HUDEP-2 (cell line): ENCODE data around the gene TMPRSS13.
"Not testable (repeated sequence)": the region's sequence is repeated elsewhere in the genome, so short reads cannot be mapped to it uniquely, and the experiment has no call there.

Experiments
- DNase-seq, 76 experiments: peaks; one replicate each; lab custom pipeline; 2025; ENCODE audit not compliant: unreplicated experiment in 76 of 76; lab: John Stamatoyannopoulos, UW

TMPRSS13 gene

DNA sequence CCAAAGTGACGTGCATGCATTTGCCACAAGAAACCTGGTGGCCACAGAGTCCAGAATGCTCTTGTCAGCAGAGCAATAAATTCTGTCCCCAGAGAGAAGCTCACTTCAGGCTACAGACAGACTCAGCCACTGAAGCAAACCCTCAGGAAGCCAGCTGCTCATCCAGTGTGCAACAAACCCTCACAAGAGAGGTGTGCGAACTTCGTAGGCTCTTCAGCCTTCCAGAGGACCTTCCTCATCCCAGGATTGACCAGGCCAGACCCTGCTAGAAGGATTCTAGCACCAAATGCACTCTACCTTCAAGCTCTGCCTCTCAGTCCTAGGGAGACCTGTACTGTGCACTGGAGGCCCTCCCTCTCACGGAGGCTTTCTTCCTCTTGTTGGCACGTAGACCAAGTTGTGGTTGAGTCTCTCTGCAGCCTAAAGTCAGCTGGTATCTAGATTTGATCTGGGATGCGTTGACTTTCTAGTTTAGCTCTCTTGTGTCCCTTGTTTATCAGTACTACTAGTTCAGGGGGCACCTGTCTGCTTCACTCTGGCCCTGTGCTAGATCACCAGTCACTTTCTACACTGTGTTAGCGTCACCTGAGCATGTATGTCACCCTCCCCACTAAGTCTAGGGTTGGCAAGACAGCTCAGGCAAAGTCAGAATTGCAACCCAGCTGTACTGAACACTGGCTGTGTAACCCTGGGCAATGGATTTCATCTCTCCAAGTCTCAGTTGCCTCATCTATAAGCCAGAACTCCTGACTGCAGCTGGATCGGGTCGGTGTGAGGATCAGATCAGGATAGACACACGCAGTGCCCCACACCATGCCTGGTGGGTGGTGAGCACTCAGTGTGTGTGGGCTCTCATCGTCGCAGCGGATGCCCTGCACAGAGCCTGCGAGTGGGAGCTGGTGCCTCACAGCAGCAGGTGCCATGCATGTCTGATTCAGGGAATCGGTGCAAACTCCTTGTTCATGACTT, 22.1 kb upstream of the TMPRSS13 start:
- no peak for DNase-seq

DNA sequence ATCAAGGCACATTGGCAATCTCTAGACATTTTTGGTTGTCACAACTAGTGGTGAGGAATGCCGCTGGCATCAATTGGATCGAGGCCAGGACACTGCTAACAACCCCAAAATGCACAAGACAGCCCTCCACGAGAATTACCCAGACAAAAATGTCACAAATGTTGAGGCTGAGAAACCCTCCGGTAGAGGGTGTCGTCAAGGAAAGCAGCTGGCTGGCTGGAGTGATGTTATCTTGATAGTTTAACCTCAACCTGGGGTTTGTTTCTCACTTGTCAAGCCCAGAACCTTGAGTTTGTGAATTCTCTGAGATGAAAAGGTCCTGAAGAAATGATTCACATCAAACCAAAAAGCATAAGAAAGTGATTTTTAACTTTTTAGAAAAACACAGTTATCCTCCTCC, 21.1 kb upstream of the TMPRSS13 start:
- DNase-seq = peak in 1 of 76 experiments; percentile 8

DNA sequence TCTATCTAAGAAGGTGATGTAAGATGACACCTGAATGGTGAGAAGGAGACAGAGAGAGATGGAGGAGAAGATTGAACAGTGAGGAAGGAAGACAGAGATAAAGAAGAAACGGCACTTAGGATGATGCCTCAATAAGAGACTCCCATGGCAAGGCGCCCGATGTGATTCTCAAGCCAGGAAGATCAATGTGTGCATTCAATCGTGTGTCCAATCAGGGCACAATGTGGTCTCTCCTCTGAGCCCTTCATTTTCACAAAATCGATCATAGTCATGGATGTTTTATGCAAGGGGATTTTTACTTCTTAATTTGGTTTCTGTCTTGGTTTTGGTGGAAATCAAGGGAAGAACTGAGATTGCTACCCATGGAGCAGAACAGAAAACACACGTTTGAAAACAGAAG, 19.9 kb upstream of the TMPRSS13 start:
- DNase-seq = no peak

DNA sequence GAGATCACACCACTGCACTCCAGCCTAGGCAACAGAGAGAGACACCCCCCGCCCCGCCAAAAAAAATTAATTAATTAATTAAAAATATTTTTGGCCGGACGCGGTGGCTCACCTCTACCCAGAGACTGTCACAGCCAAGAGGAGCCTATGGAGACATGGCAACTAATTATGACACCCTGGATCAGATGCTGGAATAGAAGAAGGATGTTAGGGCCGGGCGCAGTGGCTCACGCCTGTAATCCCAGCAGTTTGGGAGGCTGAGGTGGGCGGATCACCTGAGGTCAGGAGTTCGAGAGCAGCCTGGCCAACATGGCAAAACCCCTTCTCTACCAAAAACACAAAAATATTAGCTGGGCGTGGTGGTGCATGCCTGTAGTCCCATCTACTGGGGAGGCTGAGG, 19.3 kb upstream of the TMPRSS13 start:
- DNase-seq = not testable (repeated sequence)

DNA sequence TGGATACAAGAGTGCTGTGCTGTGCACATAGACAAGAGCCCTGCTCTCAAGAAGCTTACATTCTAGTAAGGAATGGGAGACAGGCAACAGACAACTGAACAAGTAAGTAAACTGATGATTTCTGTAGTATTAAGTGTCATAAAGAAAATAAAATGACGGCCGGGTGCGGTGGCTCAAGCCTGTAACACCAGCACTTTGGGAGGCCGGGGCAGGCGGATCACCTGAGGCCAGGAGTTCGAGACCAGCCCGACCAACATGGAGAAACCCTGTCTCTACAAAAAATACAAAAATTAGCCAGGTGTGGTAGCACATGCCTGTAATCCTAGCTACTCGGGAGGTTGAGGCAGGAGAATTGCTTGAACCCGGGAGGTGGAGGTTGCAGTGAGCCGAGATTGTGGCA, 18.5 kb upstream of the TMPRSS13 start:
- DNase-seq = not testable (repeated sequence)

DNA sequence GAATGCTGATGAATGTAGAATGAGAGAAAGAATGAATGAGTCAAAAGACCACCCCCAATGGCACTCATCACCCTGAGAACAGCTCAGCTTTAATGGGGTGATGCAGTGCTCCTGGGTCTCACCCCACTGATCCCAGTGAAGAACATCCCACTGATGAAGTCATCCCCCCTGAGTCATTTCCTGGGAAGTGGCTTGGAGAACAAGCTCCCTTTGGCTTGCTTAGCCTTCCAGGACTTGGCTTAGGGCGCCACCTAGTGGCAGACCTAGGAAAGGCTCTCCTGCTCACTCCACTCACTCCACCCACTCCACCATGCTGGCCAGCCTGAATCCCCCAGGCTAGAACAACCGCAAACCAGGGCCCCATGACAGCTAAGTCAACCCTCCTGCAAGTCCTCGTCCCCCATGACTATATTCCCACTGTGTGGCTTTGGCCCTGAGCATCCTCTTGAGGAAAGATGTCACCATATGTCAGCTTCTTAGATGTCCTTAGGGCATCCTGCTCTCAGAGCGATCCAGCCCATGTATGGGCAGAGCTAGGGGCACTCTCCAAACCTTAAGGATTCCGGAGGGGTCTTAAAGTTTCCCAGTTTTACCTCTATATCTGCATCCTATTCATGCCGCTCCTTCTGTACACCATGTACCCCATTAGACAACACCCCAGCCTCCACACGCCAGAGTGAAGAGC, 17.8 kb upstream of the TMPRSS13 start:
- DNase-seq = peak in 65 of 76 experiments; percentile 2 to 75 (median 47)

DNA sequence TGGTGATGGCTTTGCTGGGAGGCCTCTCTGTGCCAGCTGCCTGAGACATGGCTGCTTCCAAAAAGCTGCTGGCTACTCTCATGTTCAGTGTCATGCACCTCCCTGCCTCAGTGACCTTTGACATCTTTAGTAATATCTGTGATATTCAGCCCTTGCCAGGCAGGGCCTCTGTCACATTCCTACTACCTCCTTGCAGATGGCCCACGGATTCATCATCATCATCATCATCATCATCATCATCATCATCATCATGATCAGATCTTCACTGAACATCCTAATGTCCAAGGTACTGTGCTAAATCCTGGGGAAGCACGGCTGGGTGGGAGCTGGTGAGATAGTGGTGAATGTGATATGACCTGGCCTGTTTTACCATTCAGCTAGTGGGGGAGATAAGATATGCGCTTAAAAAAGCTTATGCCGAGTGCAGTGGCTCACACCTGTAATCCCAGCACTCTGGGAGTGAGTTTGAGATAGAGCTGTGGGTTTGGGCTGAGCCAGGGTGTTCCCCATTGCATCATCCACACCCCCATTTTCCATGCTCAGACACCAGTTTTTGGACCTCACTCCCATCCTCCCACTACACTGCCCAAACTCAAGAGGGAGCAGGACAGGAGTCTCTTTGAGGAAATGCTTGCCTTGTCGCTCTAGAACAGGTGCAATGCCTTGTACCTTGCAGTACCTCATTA, 17.1 kb upstream of the TMPRSS13 start:
- DNase-seq = no peak

DNA sequence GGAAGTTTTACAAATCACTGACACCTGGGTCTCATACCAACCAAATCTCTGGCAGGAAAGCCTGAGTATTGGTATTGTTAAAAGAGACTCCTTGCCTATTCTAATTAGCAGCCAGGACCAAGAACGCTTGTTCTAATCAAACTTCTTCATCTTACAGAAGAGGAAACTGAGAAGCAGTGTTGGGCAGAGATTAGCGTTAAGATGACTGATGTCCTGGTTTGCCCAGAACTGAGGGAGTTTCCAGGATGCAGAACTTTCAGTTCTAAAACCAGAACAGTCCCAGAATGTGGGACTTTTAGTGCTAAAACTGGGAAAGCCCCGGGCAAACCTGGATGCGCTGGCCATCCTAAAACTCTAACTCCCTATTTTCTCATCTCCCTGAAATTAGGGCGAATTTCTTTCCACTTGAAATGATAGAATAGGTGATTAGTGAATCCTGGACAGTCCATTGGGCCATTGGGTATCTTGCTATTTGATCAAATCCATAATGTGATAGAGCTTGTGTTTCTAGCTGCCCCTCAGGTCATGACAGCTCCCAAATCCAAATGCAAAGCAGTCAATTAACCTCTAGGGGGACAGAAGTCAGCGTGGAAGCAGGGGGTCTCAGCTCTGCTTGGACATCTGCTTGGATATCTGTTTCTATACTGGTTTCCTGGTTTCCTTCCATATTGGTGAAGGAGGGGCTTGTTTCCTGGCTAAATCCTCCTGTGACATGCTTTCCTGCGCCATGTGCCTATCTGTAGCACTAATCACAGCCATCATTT, 16.0 kb upstream of the TMPRSS13 start:
- no peak for DNase-seq

DNA sequence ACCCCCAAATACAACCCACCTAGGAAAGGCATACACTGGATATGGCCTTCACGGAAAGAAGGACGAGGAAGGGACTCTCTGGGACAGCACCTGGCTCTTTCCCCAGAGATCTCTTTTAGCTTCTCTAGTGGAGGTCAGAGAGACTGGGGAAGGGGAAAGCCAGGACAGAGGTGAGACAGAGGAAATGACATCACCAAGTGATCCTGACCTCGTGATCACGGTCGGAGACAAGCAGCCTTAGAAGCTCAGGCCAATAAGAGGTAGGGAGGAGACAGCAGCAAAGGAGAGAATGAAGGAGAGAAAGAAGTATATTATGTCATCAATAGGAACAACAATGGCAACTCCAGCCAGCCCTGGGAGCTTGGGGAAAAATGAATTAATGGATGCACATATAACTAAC, 15.4 kb upstream of the TMPRSS13 start:
- DNase-seq = no peak

DNA sequence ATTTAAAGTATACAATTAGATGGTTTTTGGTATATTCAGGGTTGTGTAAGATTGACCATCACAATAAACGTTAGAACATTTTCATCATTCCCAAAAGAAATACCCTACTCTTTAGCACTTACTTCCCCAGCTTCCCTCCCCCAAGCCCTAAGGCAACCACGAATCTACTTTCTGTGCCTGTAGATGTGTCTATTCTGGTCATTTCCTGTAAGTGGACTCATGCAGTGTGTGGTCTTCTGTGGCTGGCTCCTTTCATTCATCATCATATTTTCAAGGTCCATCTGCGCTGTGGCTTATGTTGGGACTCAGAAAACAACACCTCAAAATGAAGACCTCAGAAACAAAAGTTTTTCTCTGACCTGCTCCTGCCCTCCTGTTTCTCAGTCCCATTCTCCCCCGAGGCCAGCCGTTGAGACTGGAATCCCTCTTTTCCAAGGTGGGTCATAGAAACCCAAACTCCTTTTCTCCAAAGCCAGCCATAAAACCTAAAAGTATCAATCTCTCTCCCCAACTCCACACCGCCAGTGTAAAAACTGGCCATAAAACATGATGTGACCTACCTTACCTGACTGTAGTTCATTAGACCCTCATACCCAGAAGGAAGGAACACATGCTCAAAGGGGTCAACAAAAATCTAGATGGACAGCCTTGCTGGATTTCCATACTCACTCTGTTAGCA, 12.9 kb upstream of the TMPRSS13 start:
- DNase-seq = no peak

DNA sequence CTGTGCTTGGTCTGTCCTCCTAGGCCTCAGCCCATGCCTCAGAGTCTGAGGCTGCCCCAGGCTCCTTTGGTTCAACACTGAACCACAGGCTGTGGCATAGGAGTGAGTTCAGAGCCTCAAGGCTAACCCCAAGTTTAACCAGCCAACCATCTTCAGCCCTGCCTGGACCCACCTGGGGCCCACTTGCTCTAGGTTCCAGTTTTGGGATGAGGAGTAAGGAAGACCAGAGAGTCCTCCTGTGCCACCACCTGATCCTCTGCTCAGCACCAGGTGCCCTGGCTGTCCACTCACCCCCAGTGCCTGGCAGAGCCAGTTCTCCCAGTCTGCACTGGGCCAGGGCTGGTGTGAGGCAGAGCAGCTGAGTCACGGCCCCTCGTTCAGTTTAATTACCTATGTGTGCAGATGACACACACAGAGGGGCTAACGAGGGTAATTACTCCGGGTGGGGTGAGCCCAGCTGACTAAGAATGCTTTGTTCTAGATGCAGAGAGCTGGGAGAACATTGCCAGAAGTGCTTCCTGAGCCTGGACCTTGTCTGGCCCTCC, 12.0 kb upstream of the TMPRSS13 start:
- no peak for DNase-seq

DNA sequence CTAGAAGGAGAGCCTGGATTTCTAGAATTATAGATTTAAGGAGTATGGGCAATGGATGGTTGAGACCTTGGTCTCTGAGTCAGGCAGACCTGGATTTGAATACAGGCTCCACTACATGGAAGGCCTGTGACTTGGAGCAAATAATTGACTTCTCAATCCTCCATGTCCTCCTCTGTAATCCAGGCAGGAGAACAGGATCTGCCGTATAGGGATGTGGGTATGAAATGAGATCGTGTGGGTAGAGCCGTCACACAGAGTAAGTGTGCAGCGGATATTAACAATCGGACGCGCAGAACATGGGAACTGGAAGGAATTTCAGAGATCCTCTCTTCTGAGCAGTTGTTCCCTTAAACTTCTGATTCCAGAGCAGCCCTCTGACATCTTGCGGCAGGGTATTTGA, 11.5 kb upstream of the TMPRSS13 start:
- DNase-seq = no peak

DNA sequence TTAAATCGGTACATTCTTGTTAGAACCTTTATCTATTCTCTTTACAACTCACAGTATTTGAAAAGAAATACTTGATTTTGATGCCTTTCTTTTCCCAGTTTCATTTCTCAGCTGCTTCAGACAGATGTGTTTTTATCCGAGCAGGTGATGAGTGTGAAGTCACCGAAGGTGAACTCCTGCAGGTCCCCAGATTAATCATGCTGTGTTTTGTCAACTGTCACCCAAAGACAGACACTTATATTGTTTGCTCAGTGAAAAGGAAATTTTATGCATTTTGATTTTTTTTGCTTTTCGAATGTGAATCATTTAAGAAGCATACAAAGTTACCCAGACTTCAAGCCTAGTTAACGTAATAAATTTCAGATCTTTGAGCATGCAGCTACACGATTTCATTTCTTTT, 7.8 kb upstream of the TMPRSS13 start:
- DNase-seq = no peak

DNA sequence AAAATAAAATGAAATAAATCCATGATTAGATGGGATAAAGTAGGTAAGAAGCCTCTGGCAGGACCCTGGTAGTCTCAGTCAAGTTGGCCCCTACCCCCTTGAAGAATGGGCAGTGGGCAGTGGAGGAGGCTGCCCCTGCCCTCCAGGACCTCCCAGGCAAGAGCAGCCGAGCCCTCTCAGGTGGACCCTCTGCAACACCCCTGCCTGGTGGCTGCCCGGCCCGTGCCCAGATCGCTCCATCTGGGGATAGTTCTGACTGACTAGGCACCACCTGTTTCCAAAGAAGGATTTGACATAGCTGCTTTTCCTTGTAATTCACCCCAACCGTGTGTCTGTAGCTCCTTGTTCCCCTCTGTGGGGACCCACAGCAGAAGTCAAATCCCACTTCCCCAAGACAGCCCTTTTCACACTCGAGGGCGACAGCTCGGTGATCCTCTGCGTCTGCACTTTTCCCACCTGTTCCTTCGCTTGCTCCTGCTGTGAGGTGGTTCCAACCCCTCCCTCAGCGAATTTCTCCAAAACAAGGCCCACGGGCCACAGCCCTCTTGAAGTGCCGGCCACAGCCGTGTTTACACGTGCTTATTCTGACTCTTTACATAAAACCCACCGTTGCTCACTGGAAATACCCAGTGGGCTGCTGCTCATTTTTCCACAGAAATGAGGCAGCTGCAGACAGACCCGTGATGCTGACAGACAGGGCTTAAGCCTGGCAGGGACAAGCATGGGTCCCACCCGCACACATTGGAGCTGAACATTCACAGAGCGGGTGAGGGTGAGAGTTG, 5.5 kb upstream of the TMPRSS13 start:
- DNase-seq = no peak

DNA sequence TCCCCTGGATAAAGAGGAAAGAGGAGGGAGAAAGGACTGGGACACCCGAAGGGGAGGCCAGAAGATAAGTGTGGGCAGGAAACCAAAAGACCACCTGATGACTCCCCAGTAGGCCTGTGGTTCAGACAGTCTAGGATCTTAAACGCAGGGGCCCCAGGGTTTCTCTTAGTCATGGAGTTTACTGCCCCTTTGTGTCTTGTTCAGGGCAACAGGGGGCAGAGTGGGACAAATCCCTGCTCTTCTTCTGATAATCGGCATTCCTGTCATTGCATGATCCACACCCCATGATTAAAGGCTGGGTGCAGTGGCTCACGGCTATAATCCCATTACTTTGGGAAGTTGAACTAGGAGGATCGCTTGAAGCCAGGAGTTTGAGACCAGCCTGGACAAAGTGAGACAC, 4.7 kb upstream of the TMPRSS13 start:
- no peak for DNase-seq

DNA sequence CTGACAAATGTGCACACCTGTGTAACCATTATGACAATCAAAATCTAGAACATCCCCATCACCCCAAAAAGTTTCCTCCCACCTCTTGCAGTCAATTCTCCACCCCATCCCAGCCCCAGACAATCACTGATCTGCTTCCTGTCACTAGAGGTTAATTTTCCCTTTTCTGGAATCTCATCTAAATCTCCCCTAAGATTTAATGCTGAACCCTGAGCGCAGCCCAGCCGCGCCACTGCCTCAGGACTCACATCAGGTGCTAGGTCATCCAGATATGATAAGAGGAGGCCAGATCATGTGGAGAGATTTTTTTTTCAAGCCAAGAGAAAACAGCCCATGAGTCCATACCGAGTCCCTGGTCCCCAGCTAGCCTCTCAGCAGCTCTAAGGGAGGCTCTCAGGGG, 4.3 kb upstream of the TMPRSS13 start:
- DNase-seq = no peak

DNA sequence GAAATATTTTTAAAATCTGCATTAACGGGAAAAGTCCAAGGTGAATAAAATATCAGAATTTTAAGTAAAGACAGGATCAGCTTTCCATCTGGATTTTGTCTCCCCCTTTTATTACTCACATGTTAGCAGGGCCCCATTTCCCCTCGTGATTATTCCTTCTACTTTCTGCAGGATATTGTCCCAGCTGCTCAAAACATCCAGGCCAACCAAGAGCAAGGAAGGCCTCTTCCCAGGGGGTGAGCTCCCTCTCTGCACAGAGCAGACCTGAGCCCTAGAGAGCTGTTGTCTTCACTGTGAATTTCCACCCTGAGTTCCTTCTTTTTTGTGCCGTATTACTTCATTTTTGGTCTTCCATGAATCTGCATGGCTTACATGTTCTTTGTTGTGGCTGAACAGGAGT, 3.7 kb upstream of the TMPRSS13 start:
- no peak for DNase-seq

DNA sequence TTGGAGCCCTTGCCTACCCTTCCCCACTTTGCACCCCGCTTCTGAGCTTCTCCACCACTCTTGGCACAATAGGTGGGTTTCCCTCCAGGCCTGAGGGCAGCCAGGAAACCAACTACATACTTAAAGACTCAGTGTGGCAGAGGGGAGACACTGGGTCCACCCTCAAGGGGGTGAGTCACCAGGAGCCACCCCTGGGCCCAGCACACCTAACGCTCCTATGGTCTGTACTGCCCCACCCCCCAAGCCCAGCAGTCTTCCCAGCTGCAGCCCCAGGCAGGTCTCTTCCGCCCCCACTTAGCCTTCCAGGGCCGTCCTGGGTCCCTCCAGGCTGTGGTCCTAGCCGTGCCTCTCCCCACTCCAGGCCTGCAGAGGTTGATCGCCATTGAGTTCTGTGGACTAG, 3.2 kb upstream of the TMPRSS13 start:
- no peak for DNase-seq

DNA sequence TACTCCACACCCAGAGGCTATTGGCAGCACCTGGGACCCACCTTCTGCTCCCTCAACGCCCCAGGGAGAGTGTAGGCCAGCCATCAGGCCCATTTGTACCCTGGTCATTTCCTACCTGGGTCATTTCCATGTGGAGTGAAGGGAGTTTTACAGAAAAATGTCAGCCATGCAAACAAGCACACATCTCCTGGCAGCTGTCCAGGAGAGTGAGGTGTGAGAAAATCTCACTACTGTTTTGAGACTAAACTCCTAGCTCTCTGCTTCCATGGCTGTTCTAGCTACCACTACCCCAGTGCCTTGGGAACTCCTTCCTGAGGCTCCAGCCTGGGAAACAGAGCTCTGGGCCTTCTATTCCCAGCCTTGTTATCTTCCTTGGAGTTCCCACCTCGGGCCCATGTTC, 2.8 kb upstream of the TMPRSS13 start:
- no peak for DNase-seq
